Measurements from ENCODE around the gene PFKFB1. TPM values are rescaled to one million over a fixed set of nuclear protein-coding genes. Genes with fewer than 3 reads are reported as not detected.

Gene PFKFB1
- total RNA-seq, 1 donor from 2014 or later, result 0.21 TPM

DNA sequence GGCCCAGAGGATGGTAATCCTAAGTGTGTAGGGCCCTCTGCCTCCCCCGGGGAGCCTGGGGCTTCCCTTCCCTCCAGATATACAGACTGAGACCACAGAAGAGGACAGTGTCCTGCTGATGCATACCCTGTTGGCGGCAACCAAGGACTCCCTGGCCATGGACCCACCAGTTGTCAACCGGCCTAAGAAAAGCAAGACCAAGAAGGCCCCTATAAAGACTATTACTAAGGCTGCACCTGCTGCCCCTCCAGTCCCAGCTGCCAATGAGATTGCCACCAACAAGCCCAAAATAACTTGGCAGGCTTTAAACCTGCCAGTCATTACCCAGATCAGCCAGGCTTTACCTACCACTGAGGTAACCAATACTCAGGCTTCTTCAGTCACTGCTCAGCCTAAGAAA is 71.4 kb downstream of the PFKFB1 start:
- peak; percentile 34 for DNase-seq

DNA sequence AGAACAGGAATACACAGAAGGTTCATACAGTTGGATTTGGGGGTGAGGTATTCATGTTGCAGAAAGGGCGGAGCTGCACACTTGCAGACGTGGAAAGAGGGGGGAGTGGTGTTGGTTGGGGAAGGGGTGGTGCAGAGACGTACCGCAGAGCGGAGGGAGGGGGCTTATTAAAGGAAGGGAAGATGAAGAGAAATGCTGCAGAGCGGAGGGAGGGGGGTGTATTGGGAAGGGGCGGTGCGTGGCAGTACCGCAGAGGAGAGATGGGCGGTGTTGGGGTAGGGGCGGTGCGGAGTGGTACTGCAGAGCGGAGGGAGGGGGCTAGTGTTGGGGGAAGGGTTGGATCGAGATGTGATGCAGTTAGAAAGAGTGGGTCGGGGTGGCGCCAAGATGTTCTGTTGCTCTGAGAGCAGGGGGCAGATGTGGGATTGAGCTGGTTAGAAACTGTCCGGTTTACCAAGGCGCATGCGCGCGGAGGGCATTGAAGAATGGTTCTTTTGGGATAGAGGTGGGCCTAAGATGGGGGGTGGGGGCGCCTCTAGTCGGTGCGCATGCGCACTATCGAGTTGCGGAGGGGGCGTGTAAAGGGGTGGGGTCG is 72.5 kb downstream of the PFKFB1 start:
- DNase-seq, result peak; percentile 94

DNA sequence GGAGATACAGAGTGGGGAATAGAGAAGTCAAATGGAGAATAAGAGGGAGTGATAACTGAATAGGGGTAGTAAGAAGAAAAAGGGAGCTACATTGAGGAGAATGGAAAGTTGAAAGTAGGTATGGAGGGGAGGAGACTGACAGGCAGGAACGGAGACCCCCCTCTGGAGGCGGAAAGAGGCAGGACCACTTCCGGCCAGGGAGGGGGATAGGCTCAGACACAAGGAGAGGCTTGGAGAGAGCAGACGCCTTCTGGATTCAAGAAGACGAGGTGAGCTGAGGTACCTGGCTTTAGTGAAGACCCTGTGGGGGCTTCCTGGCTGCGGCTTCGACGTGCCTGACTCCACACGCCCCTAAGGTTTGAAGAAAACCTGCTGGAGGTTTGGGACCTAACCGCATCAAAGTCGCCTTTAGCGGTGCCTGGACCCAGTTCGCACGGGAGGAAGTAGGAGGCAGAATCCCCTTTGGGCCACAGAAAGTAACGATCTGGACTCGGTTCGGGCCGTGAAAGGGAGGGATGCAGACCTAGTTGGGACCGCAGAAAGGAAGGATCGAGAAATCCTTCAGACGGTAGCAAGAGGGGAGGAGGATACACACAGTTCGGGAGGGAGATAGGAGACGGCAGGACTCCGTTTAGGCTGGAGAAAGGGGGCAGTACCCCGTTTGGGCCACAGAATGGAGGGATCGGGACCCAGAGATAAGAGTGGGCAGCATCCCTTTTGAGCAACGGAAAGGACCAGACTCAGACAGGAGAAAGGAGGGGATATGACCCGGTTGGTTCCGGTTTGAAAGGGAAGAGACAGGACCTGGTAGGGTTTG is 73.2 kb downstream of the PFKFB1 start, which contains the start of gene TRO:
TSS of gene TRO (plus strand) at position 215 of the 817 bp plus-strand sequence. CDS start 1,423 bp downstream, outside the sequence.
- peak; percentile 79 for DNase-seq

DNA sequence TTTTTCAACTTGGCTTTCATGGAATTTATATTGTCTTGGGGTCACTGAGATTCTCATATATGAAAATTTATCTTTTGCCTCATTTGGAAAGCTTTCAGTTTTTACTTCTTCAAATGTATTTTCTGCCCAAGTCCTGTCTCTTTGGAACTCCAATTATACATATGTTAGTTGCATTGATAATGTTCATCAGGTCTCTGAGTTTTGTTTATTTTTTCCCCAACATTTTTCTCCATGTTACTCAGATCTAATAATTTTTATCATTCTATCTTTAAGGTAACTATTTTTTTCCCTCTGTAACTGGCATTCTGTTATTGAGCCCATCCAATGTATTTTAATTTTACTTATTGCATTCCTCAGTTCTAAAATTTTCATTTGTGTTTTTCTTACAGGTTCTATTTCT is 84.0 kb downstream of the PFKFB1 start:
- no peak for DNase-seq

DNA sequence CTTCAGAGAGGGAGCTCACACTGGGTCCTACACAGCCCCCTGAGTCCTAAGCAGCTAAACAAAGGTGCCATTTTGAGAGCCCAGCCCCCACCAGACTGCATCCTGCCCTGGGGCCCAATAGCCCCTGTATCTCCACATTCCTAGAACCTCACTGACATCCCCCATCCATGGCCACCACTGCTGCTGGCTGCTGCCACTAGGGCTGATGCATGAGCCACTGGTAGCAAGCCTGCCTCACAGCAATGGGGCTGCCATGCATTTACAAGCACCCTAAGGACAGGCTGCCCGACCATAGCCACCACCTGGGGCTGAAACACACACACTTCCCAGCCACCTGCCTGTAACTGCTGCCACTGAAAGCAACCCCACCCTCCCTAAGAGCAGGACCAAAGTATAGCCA is 99.8 kb downstream of the PFKFB1 start:
- no peak for DNase-seq

DNA sequence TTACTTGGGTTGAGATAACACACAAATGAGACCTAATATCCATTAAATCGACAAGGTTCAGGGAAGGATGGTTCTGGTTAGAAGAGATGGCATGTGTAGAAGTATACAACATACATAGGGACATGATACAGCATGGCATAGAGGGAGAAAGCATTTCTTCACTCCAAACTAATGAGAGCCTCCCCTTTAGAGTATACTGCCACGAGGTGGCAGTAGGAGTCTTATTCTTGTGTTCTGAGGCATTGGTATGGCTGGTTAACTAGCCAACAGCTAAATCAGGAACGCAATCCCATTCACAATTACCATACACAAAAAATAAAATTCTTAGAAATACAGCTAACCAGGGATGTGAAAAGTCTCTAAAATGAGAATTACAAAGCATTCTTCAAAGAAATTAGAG is 102.4 kb downstream of the PFKFB1 start:
- DNase-seq, result peak; percentile 5

DNA sequence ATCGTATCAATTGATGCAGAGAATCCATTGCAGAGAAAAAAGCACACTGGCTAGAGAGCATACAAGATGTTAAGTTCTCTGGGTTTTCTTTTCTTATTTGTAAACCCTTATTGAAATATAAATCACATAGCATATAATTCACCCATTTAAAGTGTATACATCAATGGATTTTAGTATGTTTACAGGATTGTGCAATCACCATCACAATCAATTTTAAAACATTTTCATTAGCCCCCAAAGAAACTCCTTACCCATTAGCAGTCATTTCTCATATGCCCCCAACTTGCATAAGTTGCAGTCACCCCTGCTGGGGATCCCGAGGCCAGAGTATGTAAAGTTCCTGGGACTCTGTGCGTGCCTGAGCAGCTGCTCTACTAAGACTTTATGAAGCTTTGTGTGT is 108.2 kb downstream of the PFKFB1 start:
- DNase-seq, result no peak

Small RNA genes lying within 50 kb of the gene (small RNA-seq; reads per million reads assigned to genes)
- not detected for gene RF00614 (ENCODE audit: low replicate concordance)

Other genes with a start within 250 kb of the PFKFB1 start
- gene ITIH6, start 195.9 kb downstream of the PFKFB1 start, total RNA-seq, result 0.51 TPM
- 803 TPM for gene MAGED2, start 186.4 kb downstream of the PFKFB1 start, total RNA-seq
- gene TRO, start 73.4 kb downstream of the PFKFB1 start, total RNA-seq, result 47.0 TPM
- gene APEX2, start 6.2 kb upstream of the PFKFB1 start, total RNA-seq, result 5.5 TPM
- 26.3 TPM for gene ALAS2, start 36.8 kb upstream of the PFKFB1 start, total RNA-seq
- gene PAGE2B, start 80.8 kb upstream of the PFKFB1 start, total RNA-seq, result not detected
- gene PAGE2, start 94.8 kb upstream of the PFKFB1 start, total RNA-seq, result not detected
- gene PAGE5, start 226.2 kb upstream of the PFKFB1 start, total RNA-seq, result not detected

All from tongue (tissue), 3 donors.